Lower lobe of right lung (tissue), 2 donors: ENCODE results near the gene PLB1. TPM values are rescaled to one million over a fixed set of nuclear protein-coding genes. Genes with fewer than 3 reads are reported as not detected.

Source experiments
- ATAC-seq, 2 donors: fragments of 200-7000 bp; cut with Tn5 transposase; one replicate each; pipeline ENCODE4 v1.9.1; 2020 to 2022; ENCODE audit warnings: mild to moderate bottlenecking in 2 of 2, moderate library complexity in 2 of 2
- DNase-seq: peaks from one replicate; pipeline ENCODE4 v3.0.0-alpha.2; 2020
- H3K27ac ChIP-seq: fragments of 200-600 bp; one replicate; pipeline ENCODE4 v1.8.0; 2022
- H3K27me3 ChIP-seq: fragments of 200-600 bp; one replicate; pipeline ENCODE4 v1.8.0; 2022; ENCODE audit warnings: low read depth
- H3K36me3 ChIP-seq: fragments of 200-600 bp; one replicate; pipeline ENCODE4 v1.8.0; 2022; ENCODE audit warnings: mild to moderate bottlenecking
- H3K4me1 ChIP-seq: fragments of 200-600 bp; one replicate; pipeline ENCODE4 v1.8.0; 2022
- H3K4me3 ChIP-seq: fragments of 200-600 bp; one replicate; pipeline ENCODE4 v1.8.0; 2022; ENCODE audit warnings: mild to moderate bottlenecking
- H3K9me3 ChIP-seq: fragments of 200-600 bp; one replicate; pipeline ENCODE4 v1.8.0; 2022
- CTCF ChIP-seq: fragments of 200-600 bp; IDR thresholded peaks from one replicate; pipeline ENCODE4 v1.8.0; 2022; ENCODE audit warnings: antibody characterized with exemption, mild to moderate bottlenecking
- intact Hi-C: fragments of 100-400 bp; cut with DNase I; formaldehyde crosslinking; loops from one replicate; pipeline ENCODE4 v1.11.0; 2022
- total RNA-seq: library from RNA; stranded (reverse); fragmentation: NEBNext Ultra II Directional; extraction: Animal tissue kit (Norgen Biotek cat#: 25700); gene quantifications from one replicate; pipeline ENCODE4 v1.2.1, GENCODE V29; 2021
- donor health status: DM: no; HTN: yes; CAD: no; lungs with severe emphysema.

The PLB1 gene
- total RNA-seq, 1 donor from 2014 or later, result 5.5 TPM

DNA sequence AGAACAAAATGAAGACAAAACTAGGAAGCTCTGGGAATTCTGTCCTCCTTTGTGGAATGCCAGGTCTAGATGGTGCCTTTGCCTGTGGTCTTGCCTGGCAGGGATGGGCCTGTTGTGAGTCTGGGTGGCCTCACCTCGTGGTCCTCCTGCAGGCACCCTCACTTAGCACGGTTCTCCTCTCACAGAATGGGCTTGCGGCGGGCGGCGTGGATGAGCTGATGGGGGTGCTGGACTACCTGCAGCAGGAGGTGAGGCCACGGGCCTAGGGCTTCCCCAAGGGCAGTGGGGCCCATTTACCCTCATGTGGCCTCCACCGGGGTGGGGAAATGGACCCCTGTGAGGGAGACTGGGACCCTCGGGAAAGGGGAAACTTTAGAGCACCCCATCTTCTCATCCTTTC, 42.3 kb downstream of the PLB1 start:
- Histone ChIP-seq H3K27me3 (no peaks in the 10 kb centered on the region), H3K36me3 (no peaks in the 10 kb centered on the region), H3K27ac (no peak overlapping the region), H3K4me3 (no peak overlapping the region), H3K4me1 (no peaks in the 10 kb centered on the region), H3K9me3 (no peaks in the 10 kb centered on the region)
- TF ChIP-seq CTCF, result no peak
- no peak for DNase-seq
- ATAC-seq, result no peak
- intact Hi-C loops, result no loop called here

GRCh38 chr2:28538652-28539051, 42.8 kb downstream of the PLB1 start:
- Histone ChIP-seq H3K27me3 (no peaks in the 10 kb centered on the region), H3K36me3 (no peaks in the 10 kb centered on the region), H3K4me1 (no peaks in the 10 kb centered on the region), H3K27ac (no peak overlapping the region), H3K4me3 (no peak overlapping the region), H3K9me3 (no peaks in the 10 kb centered on the region)
- DNase-seq, result no peak
- intact Hi-C loops, result no loop called here
- ATAC-seq, result no peak
- TF ChIP-seq CTCF, result no peak

DNA sequence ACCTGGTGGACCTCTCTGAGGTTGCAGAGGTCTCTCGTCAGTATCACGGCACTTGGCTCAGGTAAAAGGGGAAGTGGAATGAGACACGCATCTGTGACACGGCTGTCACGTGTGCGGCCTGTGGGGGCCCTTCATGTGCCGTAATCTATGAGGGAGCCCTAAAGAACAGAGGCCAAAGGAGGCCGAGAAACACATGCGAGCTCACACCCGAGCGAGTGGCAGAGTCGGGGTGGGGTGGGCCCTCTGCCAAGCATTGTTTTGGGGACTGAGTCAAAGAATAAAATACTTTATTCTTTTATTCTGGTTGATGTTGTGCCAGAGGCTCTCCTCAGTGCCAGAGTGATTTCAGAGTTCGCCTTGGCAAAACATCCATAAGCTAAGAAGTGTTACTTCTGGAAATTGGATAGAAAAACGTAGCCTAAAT, 43.3 kb downstream of the PLB1 start:
- ATAC-seq, result no peak
- intact Hi-C loops, result no loop called here

DNA sequence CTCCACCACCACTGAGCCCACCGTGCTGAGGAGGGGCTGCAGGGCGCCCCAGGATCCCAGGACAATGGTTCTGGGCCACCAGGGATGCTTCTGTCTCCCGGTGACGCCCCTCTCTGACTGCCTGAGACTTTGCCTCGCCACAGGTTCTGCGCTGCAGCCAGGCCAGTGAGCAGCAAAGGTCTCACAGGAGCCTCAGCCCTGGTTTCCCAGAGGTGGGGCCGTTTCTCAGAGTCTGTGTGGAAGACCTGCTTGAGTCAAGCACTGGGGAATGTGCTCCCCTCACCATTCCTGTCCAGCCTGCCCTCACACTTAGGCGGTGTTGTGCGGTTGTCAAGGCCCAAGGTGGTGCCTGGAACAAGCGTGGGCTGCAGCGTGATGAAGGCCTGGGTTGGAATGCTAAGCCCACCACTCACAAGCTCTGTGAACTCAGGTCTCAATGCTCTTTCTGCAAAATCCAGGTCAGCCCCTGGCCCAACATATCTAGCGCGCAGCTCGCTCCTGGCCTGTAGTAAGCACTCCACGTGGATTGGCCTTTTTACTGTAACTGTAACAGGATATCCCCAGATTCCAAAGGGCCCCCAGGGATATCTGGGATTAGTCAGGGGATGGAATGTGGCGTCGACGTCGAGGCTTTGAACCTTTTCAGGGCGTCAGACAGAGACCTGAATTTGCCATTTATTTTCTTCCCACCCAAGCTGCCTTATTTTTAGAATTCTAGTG, 47.6 kb downstream of the PLB1 start:
- no peak for TF ChIP-seq CTCF
- Histone ChIP-seq H3K27ac (no peak overlapping the region), H3K4me3 (no peak overlapping the region), H3K27me3 (no peaks in the 10 kb centered on the region), H3K36me3 (no peaks in the 10 kb centered on the region), H3K9me3 (no peaks in the 10 kb centered on the region), H3K4me1 (peaks cover 4% of the 10 kb centered on the region)
- intact Hi-C loops, result no loop called here
- ATAC-seq, result no peak
- DNase-seq, result no peak

More for the DNA sequence above, 43.3 kb downstream of the PLB1 start:
- Histone ChIP-seq H3K4me3 (no peak overlapping the region), H3K27ac (no peak overlapping the region), H3K36me3 (no peaks in the 10 kb centered on the region), H3K9me3 (no peaks in the 10 kb centered on the region), H3K27me3 (no peaks in the 10 kb centered on the region), H3K4me1 (no peaks in the 10 kb centered on the region)
- no peak for TF ChIP-seq CTCF
- DNase-seq, result no peak

GRCh38 chr2:28544036-28544346, 48.1 kb downstream of the PLB1 start:
- ATAC-seq (no peak), DNase-seq (no peak)
- intact Hi-C loops, result no loop called here
- H3K4me1 ChIP-seq, result peaks cover 4% of the 10 kb centered on the region
- H3K4me3 ChIP-seq, result no peak overlapping the region
- no peaks in the 10 kb centered on the region for H3K36me3 ChIP-seq
- no peak for TF ChIP-seq CTCF
- H3K27ac ChIP-seq, result no peak overlapping the region
- H3K27me3 ChIP-seq, result no peaks in the 10 kb centered on the region
- H3K9me3 ChIP-seq, result no peaks in the 10 kb centered on the region
